Right lobe of liver (tissue), 4 donors: ENCODE data around the gene ZNF746.

Source experiments
- POLR2A ChIP-seq: fragments of 450-650 bp; IDR thresholded peaks from one replicate; pipeline ENCODE4 v1.6.1; 2017; ENCODE audit warnings: antibody characterized with exemption, mild to moderate bottlenecking
- TF ChIP-seq, protein P1 (sequence below), 4 donors: fragments of 200-600 bp in 3 of 4; fragments of 450-650 bp in 1 of 4; IDR thresholded peaks; one replicate each; pipeline versions ENCODE4 v1.5.1 to v1.8.0; 2016 to 2022; ENCODE audit warnings: antibody characterized with exemption in 4 of 4, mild to moderate bottlenecking in 2 of 4
- donor health status: DM: no; HTN: no; CAD: no.
- donor health status: DM: no; HTN: no; CAD: no.
- donor health status: DM: no; HTN: yes; CAD: no.

DNA sequence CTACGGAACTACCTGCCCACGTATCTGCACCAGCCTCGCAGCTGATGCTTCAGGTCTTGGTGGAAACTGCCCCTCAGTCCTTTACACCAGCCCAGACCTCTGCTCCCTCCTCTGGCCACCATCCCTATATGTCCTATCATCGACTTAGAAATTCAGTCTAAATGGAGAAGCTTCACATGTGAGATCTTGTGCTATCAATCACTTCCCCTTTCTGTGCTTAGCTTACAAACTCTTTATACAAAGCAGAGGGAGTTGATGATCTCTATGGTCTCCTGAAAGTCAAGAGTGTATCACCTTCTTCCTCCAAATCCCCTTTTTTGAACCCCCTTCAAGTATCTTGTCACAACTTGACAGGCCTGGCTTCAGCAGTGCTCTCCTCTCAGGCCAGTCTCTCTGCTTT, 67.4 kb downstream of the ZNF746 start:
- TF ChIP-seq POLR2A, result no peak
- TF ChIP-seq, protein P1, sequence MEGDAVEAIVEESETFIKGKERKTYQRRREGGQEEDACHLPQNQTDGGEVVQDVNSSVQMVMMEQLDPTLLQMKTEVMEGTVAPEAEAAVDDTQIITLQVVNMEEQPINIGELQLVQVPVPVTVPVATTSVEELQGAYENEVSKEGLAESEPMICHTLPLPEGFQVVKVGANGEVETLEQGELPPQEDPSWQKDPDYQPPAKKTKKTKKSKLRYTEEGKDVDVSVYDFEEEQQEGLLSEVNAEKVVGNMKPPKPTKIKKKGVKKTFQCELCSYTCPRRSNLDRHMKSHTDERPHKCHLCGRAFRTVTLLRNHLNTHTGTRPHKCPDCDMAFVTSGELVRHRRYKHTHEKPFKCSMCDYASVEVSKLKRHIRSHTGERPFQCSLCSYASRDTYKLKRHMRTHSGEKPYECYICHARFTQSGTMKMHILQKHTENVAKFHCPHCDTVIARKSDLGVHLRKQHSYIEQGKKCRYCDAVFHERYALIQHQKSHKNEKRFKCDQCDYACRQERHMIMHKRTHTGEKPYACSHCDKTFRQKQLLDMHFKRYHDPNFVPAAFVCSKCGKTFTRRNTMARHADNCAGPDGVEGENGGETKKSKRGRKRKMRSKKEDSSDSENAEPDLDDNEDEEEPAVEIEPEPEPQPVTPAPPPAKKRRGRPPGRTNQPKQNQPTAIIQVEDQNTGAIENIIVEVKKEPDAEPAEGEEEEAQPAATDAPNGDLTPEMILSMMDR (IDR thresholded peaks at IDR 0.05), result no peak
